AML-193 (cell line): ENCODE results near the gene CCDC85B.
A peak's percentile ranks its signal among the peaks of the same experiment; 100 is the strongest.
"Not testable (repeated sequence)": the region's sequence is repeated elsewhere in the genome, so short reads cannot be mapped to it uniquely, and the experiment has no call there.

Experiments used
- DNase-seq, 2 experiments: peaks; one replicate each; lab custom pipeline; 2025; lab: John Stamatoyannopoulos, UW

The CCDC85B gene

DNA sequence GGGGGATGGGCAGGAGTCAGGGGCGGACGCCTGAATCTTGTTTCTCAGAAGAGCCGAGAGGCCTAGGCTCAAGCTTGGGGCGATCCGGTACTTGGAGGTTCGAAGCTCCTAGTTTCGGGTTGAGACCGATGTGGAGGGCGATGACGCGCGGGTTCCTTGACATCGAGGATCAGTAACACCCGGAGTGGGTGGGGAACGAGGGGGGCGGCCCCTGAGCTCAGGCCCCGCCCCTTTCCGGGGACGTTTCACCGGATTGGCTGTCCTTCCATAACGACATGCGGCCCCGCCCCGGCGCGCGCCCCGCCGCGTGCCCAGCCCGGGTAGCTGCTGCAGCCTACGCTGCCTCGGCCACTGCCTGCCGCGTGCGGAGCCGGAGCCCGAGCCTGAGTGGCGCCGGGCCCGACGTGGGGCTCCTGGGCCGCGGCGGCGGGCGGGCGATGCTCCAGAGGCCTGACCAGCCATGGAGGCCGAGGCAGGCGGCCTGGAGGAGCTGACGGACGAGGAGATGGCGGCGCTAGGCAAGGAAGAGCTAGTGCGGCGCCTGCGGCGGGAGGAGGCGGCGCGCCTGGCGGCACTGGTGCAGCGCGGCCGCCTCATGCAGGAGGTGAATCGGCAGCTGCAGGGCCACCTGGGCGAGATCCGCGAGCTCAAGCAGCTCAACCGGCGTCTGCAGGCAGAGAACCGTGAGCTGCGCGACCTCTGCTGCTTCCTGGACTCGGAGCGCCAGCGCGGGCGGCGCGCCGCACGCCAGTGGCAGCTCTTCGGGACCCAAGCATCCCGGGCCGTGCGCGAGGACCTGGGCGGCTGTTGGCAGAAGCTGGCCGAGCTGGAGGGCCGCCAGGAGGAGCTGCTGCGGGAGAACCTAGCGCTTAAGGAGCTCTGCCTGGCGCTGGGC, at the start of gene CCDC85B:
TSS of gene CCDC85B (plus strand) at position 350 of the 895 bp plus-strand sequence. CDS start at position 461, 111 bp downstream.
- DNase-seq = peak; percentile 82 to 93

DNA sequence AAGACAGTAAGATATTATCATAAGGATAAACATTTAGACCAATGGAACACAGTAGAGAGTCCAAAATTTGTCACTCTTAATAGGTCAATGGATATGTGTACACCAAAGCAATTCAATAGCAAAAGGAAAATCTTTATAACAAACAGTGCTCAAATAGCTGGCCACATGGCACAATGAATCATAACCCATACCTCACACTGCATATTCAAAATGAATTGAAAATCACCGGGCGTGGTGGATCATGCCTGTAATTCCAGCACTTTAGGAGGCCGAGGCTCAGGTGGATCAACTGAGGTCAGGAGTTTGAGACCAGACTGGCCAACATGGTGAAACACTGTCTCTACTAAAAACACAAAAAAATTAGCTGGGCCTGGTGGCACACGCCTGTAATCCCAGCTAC, 48.3 kb upstream of the CCDC85B start:
- DNase-seq = no peak

DNA sequence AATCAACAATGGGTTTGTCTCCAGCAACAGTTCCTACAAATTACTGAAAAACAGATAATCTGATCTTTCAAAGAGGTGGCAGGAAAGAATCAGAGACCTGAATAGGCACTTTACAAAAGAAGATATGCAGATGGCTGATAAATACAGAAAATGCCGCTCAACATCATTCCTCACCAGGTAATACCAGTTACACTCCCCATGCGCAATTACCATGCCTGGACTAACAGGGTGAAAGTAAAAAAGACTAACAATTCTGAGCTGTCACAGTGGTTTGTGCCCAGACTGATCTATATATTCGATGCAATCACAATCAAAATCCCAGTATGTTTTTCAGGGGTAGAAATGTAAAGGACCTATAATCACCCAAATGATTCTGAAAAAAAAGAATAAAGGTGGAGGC, 46.7 kb upstream of the CCDC85B start:
- no peak for DNase-seq

DNA sequence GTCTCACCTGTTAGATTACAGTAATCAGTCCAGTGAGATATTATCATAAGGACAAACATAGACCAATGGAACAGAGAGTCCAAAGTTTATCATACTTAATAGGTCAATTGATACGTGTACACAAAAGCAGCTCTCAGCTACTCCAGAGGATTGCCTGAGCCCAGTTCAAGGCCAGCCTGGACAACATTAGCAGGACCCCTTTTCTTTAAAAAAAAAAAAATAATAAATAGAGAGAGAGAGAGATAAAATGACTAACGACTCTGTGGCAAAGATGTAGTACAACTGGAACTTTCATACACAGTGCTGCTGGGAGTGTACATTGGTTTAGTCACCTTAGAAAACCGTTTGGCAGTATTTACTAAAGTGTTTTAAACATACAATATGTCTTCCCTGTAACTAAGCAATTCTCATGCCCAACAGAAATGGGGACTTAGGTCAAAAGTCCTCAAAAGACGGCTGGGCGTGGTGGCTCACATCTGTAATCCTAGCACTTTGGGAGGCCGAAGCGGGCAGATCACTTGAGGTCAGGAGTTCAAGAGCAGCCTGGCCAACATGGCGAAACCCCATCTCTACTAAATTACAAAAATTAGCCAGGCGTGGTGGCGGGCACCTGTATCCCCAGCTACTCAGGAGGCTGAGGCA, 46.1 kb upstream of the CCDC85B start:
- no peak for DNase-seq

DNA sequence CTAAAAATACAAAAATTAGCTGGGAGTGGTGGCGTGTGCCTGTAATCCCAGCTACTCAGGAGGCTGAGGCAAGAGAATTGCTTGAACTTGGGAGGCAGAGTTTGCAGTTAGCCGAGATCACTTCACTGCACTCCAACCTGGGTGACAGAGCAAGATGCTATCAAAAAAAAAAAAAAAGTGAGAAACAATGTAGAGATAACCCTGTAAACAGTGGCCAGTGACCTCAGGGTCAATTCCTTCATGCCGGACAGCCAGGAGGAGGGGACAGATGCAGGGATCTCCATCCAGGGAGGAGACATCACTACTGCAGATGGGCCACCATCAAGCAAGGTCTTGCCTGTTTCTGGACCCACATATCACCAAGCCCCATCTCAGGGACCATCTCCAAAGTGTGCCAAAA, 42.7 kb upstream of the CCDC85B start:
- DNase-seq = no peak

DNA sequence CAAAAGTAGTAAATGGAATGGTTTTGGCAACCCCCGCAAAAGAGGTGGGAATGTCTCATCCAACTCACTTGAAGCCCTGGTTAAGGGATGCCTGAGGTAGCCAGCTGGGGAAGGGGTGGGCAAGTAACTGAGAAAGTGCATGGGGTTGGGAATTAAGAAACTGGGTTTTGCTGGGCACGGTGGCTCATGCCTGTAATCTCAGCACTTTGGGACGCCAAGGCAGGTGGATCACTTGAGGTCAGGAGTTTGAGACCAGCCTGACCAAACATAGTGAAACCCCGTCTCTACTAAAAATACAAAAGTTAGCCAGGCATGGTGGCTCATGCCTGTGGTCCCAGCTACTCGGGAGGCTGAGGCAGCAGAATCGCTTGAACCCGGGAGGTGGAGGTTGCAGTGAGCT, 41.8 kb upstream of the CCDC85B start:
- DNase-seq = not testable (repeated sequence)

DNA sequence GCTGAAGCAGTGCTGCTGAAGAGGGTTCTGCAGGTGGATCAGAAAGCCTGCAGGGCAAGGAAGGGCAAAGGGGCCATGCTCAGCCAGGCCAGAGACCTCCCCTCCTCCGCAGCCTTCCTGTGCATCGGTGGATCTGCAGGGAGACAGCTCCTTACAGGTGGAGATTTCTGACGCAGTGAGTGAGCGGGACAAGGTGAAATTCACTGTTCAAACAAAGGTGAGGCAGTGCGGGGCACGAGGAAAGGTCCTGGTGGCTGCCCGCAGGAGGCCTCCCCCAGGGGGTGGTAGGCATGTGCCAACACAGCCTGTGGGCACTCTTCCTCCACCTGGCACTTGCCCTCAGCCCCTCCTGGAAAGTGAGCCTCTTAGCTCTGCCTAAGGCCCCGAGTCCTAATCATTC, 41.1 kb upstream of the CCDC85B start:
- no peak for DNase-seq

DNA sequence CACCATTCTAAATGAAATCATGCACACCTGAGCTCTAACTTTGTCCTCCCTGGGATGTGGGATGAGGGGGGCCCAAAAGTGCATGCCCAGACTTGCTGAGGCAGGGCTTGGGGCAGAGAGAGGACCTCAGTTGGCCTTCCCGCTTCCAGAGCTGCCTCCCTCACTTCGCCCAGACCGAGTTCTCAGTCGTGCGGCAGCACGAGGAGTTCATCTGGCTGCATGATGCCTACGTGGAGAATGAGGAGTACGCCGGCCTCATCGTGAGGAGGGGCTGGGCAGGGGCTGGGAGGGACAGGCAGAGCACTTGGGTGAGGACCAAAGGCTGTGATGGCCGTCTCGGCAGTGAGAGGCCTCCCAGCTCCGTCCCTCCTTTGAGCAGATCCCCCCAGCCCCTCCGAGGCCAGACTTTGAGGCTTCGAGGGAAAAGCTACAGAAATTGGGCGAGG, 40.7 kb upstream of the CCDC85B start:
- no peak for DNase-seq

DNA sequence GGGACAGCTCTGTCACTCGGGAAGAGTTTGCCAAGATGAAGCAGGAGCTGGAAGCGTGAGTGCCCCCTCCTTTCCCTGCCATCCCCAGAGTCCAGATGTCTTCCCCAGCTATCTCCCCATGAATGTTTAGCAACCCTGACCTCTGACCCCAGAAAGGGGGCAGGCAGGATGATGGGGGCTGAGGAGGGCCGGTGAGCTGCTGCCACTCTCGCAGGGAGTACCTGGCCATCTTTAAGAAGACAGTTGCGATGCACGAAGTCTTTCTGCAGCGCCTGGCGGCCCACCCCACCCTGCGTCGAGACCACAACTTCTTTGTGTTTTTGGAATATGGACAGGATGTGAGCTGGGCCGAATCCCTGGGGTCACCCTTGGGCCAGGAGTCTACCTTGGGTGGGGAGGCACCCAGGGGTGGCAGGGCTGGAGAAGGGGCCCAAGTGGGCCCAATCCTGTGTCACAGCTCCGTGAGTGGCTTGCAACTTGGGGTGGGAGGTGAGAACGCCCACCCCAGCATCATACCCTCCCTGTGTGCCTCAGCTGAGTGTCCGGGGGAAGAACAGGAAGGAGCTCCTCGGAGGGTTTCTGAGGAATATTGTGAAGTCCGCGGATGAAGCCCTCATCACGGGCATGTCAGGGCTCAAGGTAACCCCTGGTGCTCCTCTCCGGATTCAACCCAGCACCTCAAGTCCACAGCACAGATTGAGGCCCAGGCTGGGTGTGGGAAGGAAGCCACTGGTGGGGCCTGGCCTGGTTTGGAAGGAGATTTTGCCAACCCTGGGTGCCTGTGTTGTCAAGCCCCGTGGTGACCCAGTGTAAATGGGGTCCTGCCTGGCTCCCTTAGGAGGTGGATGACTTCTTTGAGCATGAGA, 40.0 kb upstream of the CCDC85B start:
- no peak for DNase-seq

DNA sequence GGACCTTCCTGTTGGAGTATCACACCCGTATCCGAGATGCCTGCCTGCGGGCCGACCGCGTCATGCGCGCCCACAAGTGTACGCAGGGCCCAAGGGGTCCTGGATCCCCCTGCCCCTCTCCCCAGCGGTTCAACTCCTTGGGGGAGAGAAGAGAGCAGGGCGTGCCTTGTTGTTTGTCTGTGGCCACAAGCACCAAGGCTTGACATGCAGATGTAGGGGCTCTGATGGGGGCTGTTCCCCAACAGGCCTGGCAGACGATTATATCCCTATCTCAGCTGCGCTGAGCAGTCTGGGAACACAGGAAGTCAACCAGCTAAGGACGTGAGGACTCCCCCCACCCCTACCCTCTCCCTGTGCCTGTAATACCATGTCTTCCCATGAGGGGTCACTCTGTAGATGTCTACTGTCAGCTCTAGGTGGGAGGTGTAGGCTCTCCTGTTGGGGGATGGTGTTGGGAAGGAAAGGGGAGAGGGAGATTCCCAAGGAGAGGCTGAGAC, 39.3 kb upstream of the CCDC85B start:
- DNase-seq = no peak

DNA sequence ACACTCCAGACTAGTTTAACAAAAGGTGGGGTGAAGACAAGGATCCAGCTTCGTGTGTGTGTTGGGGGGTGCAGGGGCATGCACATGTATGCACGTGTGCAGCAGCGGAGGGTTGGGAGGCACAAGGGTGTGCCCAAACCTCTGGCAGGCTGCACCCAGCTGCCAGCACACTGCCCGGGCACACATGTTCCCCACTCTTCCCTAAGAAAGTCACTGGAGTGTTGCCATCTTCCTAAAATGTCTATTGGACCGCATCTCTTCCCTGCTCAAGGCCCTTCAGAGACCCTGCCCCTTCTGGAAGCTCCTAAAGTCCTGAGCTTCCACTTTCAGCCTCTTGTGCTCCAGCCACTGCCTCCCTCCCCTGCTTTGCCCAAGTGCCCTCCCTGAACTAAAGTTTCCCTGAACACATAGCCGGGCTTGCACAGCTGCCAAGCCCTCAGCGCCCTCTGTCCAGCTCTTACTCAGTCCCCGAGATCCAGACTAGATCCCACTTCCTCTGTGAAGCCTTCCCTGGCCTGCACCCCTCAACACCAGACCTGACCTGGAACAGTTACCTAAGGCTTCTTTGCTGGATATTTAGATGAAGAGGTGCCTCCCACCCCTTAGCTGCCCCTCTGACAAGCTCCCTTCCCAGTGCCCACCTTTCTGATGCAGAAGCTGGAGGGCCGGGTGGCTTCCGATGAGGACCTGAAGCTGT, 38.5 kb upstream of the CCDC85B start:
- DNase-seq = no peak

DNA sequence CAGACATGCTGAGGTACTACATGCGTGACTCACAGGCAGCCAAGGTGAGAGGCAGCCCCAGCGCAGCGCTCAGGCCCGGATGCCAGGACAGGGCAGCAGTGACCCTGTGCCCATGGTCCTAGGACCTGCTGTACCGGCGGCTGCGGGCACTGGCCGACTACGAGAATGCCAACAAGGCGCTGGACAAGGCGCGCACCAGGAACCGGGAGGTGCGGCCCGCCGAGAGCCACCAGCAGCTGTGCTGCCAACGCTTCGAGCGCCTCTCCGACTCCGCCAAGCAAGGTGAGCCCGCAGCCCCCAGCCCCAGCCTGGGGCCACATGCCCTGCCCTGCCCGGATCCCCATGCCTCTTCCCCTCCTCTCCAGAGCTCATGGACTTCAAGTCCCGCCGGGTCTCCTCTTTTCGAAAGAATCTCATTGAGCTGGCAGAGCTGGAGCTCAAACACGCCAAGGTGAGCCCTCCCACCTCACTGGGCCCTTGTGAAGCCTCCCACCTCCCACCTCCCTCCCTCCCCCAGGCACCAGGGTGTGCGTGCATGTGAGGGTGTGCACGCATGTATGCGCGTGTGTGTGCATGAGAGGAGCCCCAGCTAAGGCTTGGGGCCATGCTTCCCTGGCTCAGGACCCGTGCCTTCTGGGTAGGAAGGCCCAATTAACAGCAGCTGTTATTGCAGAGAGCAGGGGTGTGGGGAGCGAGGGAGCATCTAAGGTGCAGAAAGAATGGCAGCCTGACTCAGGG, 37.8 kb upstream of the CCDC85B start:
- no peak for DNase-seq

DNA sequence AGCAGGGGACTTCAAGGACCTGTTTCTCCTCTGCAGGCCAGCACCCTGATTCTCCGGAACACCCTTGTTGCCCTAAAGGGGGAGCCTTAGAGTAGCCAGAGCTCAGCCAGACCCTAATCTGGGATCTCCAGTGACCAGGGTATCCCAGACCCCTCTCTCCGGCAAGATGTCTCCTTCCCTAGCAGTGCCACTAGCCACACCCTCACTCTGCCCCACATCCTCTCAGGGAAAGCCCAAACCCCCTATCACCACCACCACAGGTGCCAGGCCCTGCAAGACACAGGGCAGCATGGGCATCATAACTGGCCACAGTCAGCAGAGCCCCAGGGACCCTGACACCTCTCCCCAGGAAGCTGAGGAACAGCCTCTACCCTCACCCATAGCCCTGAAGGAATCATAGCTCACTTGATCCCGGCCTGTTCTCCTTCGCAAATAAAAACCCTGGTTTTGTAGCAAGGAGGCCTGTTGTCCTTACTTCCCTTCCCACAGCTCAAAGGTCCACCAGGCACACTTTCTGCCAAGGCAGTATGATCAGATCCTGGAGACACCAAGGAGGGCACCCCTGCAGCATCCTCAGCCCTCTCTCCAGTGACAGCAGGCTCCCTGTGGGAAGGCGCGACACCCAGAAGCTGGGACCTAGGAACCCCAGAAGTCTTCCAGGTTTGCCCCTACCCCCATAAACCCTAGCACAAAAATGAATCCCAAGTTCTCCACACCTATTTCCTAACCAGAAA, 37.1 kb upstream of the CCDC85B start:
- DNase-seq = no peak

DNA sequence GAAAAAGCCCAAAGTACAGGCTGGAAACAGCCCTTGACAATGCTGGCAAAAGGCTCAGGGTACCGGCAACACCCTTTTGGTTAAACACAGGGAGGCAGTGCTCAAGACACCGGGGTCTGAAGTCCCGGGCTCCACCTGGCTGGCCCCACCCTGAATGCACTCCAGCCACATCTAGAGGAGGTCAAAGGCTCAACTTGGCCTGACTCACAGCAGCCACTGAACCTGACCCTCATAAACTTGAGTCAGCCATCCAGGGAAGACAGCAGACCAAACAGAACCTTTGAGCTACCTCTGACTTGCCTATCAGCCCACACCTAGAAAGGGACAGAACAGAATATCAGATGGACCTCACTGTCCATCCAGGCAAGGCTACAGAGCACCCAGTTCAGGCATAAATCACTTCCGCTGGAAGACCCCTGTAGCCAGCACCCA, 36.3 kb upstream of the CCDC85B start:
- DNase-seq = no peak

DNA sequence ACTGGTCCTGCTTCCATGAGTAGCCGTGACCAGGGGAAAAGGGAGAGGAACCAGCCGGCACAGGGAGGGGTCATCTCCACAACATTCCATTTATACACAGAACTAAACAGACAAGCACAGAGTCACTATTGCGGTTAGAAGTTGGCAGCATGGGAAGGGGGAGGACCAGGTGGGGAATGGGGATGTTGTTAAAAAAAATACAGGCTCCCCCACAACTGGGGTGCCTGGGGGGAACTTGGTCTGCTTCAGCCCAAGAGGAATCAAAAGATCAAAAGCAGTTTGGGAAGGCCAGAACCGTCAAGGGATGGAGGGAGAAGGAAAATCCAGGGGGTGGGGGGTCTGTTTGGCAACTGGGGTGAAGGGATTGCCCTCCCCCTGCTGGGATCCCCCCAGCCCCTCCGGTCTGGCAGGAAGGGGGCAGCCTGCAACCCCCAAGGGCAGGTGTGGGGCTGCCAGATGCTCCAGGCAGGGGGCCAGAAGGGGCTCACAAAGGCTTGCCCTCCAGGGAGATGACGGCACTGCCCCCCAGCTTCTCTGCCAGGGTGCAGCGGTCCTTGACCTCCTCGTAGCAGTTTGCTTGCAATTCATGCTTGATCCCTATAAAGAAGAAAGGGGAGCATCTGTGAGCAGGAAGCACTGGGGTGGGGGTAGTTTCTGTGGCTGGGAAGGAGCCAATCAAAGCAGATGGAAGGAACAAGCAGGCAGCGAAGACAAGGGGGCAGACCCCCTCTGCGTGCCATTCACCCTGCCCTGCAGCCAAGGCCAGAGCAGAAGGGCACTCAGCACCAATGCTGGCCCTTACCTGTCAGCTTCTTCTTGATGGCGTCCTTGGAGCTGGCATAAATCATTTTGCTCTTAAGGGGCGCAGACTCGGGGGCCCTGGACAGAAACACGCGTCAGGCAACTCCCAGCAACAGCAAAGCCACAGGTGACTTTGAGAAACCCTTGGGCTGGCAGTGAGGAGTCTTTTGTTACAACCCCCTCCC, 35.3 kb upstream of the CCDC85B start:
- DNase-seq = no peak

DNA sequence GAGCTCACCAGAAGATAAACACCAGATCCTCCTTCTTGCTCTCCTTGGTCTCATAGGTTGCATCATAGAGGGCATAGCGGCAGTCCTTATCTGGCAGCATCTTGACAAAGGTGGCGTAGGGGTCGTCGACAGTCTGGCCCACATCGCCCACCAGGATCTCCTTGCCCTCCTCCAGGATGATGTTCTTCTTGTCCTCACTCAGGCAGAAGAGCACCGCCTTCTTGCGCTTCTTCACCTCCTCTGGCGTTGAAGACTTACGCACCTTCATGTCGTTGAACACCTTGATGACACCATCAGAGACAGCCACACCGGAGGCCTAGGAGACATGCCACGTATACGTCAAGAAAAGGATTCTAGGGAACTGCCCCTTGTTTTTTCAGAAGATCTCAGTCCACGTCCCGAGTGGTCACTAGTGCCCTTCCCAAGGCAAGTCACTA, 34.5 kb upstream of the CCDC85B start:
- DNase-seq = no peak

DNA sequence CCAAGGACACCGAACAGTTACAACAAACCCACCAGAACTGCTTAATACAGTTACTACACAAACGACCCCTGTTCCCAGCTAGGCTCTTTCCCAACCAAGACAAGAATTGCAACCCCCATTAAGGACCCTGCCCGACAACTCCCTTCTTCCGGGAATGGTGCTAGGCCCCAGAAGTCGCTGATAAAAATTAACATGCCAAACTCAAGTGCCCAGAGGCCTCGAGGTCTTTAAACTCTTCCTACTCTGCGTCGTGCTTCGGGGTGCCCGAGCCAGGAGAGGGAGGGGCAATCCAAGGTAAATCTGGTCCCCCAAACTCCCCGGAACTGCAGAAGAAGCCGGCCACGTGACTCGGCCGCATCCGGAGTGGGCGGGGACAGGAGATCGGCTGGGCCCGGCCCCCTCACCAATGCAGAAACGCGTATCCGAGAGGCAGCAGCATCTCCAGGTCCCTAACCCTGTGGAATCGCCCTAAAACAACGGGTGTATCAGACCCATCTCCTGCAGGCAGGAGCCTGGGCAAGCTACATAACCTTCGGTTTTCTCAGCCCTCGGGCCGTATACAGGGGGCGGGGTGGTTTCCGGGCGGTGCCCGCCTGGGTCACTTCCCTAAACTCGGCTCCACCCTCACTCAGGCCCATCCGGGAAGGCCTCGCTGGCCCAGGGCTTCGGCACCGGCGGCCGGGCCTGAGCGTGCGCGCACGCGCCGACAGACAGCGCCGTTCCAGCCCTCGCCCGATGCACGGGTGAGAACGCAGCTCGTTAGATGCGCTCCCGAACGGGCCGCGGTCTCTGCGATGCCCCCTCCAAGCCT, 33.6 kb upstream of the CCDC85B start:
- peak; percentile 72 to 82 for DNase-seq

DNA sequence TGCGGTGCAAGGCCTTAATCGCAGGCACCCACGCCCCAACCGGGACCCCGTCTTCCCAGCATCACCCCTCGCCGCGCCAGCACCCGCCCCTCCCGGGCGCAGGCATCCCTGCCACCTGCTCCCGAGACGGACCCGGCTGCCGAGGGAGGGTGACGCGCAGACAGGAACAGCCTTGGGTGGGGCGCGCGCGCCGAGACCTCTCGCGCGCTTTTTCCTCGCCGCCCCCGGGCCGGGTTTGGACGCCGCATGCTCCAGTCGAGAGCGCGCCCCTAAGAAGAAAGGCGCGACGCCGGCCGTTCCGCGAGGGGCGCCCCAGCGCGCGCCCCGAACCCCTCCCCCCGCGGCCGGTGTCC, 33.0 kb upstream of the CCDC85B start:
- peak in 1 of 2 experiments; percentile 11 for DNase-seq
